GM12864 (cell line): ENCODE data around the gene ARHGAP23.
"Not testable (repeated sequence)": the region's sequence is repeated elsewhere in the genome, so short reads cannot be mapped to it uniquely, and the experiment has no call there.

Source experiments
- DNase-seq: peaks from one replicate; pipeline ENCODE4 v3.0.0-alpha.2; 2011; ENCODE audit warnings: low read depth
- H3K4me3 ChIP-seq: 2 replicates; pipeline ENCODE4 v1.5.1; 2011; ENCODE audit warnings: mild to moderate bottlenecking, low read depth, low read length, control low read depth
- TF ChIP-seq, protein P1 (sequence below): IDR thresholded peaks from 2 replicates; pipeline ENCODE4 v1.5.1; 2011; ENCODE audit warnings: low read depth, mild to moderate bottlenecking, moderate library complexity, low read length, control low read depth, inconsistent platforms; ENCODE audit errors: missing control alignments

Gene ARHGAP23

DNA sequence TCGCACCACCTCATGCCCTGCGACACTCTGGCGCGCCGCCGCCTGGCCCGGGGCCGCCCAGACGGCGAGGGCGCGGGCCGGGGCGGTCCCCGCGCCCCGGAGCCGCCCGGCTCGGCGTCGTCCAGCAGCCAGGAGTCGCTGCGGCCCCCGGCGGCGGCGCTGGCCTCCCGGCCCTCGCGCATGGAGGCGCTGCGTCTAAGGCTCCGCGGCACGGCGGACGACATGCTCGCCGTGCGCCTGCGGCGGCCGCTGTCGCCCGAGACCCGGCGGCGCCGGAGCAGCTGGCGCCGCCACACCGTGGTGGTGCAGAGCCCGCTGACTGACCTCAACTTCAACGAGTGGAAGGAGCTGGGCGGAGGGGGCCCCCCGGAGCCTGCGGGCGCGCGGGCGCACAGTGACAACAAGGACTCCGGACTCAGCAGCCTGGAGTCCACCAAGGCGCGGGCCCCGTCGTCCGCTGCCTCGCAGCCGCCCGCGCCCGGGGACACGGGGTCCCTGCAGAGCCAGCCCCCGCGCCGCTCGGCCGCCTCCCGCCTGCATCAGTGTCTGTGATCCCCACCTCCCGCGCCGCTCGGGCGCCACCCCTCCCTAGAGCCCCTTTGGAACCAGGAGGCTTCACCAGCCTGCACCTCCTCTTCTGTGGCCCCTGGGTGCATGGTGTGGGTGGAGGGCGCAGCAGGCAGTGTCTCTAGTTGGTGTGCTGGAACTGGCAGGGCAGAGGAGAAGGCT is 82.3 kb downstream of the ARHGAP23 start:
- DNase-seq = no peak
- TF ChIP-seq, protein P1, sequence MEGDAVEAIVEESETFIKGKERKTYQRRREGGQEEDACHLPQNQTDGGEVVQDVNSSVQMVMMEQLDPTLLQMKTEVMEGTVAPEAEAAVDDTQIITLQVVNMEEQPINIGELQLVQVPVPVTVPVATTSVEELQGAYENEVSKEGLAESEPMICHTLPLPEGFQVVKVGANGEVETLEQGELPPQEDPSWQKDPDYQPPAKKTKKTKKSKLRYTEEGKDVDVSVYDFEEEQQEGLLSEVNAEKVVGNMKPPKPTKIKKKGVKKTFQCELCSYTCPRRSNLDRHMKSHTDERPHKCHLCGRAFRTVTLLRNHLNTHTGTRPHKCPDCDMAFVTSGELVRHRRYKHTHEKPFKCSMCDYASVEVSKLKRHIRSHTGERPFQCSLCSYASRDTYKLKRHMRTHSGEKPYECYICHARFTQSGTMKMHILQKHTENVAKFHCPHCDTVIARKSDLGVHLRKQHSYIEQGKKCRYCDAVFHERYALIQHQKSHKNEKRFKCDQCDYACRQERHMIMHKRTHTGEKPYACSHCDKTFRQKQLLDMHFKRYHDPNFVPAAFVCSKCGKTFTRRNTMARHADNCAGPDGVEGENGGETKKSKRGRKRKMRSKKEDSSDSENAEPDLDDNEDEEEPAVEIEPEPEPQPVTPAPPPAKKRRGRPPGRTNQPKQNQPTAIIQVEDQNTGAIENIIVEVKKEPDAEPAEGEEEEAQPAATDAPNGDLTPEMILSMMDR = no peak
- no peak overlapping the region for H3K4me3 ChIP-seq

DNA sequence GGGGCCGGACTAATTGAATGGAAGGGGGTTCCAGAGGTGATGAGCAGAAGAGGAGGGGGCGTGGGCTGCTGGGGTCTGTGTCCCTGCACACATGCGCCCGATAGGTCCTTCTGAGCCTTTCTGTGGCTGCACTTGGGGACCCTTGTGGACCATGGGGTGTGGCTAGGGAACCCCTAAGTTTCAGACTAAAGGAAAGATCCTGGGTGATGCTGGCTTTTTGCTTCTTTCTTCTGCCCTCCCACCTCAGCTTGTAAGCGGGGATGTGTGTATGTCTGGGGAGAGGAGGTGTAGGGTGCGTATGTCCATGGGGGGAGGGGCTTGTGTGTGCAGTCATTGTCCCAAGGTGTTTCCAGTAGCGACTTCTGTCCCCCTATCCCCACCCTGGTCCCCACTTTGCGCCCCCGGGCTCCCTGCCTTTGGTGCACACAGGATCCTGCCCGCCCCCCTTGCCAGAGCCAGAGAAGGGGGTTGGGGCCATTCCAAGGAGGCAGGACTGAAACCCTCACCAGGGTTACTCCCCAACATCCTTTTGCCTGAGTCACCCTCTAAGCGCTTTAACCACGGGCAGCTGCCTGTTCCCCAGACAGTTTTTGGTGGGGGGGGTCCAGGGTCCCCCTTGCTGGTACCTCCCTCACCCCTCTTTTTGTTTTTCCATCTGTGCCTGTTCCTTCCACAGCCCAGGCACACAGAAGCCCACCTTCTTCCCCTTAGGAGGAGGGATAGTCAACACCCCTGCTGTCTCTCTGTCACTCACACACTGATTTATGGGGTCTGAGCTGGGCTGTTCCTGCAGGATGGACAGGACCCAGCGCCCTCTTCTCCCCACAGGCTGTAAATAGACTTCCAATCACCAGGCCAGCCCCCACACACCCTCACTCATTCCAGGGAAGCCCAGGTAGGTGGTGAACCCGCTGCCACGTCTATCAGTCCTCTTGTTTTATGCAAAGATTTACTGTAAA is 83.2 kb downstream of the ARHGAP23 start:
- DNase-seq = no peak
- H3K4me3 ChIP-seq = no peak overlapping the region
- TF ChIP-seq, protein P1 = no peak

DNA sequence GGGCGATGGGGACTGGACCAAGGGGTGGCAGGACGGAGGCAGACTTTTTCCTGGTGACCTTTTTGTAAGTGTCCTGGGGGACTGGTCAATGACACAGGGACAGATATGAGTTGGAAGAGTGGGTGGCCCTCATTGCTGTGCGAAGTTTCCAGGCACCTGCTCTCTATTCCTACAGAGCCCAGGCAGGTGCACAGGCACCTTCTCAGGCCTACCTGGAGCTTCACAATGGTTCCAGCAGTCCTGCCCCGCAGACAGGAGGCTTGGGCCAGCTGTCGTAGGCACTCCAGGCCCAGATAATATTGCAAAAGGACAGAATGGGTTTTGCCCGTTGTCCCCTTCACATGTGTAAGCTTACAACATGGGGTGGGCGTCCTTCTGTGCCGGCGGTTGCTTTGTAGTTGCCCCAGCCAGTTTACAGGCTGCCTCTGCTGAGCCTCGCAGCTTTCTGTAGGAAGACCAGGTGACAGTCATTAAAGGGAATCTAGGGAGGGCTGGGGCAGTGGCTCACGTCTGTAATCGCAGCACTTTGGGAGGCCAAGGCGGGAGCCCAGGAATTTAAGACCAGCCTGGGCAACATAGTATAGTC is 84.3 kb downstream of the ARHGAP23 start:
- no peak overlapping the region for H3K4me3 ChIP-seq
- no peak for DNase-seq
- TF ChIP-seq, protein P1 = no peak

DNA sequence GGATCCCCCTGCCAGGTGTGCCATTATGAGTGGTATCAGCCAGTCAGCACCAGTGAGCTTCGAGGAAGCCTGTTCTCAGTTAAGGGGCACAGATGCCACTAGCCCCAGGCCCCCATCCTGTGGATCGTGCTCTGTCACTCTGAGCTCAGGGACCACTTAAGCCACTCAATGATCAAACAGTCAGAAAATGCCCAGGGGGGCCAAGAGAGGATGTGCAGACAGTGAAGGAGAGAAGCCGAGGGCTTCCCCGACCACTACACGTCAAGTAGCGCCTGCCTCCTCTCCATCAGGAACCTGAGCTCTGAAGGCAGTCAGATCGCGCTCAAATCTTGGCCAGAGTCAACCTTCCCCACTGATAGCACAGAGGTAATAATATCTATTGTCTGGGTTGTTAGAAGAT is 98.3 kb downstream of the ARHGAP23 start:
- H3K4me3 ChIP-seq, DNase-seq: not testable (repeated sequence)

DNA sequence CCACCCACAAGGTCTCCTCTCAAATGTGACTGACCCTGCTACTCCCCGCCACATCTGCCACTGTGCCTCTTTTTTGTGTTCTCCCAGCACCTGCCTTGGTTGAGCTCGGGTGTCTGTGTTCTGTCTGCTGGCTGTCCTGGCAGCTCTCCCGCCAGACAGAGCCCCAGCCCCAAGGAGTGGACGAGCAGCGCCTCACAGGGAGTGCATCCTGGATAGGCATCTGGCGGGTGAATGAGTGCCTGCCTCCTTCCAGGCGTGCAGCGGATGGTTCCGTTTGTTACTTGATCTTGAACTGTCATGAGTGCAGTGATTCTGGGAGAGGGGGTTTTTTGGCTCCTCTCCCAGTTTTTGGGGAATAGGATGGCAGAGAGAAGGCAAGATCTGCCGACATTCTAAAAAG is 99.9 kb downstream of the ARHGAP23 start:
- DNase-seq, H3K4me3 ChIP-seq: not testable (repeated sequence)

DNA sequence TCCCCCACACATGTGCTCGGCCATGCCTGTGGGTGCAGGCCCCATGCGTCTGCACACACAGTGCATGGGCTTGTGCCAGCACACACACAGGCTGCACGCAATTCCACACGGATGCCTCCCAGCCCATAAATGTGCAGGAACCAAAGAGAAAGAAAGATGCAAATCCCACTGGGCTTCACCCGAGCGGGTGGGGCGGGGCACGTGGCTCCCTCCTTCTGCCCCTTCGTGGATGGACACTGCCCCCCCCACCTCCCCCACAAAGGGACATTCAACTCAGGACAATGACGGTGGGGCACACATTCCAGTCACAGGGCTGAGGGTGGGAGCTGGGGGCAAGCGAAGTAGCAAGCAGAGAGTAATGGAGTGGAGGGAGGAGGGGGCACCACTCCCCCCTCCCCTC is 102.6 kb downstream of the ARHGAP23 start:
- not testable (repeated sequence) for DNase-seq, H3K4me3 ChIP-seq

DNA sequence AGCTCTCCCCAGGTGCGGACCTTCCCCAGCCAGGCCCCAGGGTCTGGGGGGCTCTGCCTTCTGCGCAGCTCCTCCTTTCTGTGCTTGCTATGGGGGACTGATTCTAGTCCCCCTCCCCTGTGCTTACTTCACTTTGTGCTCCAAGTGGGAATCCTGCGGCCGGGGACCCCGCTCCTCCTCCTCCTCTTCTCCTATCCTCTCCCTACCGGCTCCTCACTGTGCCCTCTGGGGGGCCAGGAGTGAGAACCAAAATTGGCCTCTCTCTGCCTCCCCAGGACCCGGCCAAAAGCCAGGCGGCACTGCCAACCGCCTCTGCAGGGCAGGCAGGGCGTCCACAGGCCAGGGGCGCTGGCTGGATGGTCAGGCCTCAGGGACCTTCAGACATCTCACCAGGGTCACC is 103.5 kb downstream of the ARHGAP23 start:
- DNase-seq, H3K4me3 ChIP-seq: not testable (repeated sequence)

DNA sequence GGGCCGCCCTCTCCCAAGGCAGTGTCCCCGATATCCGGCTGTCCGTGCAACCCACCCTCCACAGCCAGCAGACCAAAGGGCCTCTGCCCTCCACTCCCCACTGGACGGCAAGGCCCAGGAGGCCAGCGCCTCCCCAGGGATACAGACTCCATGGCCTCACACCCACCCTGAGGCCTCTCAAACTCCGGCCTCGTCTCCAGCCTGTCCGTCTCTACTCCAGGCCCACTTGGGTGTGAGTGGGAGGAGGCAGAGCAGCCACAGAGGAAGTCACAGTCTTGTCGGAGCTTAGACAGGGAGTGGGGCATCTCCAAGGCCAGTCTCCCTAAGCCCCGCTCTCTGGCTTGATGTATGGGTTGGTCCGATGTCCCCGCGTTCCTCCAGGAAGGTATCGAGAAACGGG is 104.2 kb downstream of the ARHGAP23 start:
- H3K4me3 ChIP-seq = no peak overlapping the region
- DNase-seq = no peak
- TF ChIP-seq, protein P1 = no peak

DNA sequence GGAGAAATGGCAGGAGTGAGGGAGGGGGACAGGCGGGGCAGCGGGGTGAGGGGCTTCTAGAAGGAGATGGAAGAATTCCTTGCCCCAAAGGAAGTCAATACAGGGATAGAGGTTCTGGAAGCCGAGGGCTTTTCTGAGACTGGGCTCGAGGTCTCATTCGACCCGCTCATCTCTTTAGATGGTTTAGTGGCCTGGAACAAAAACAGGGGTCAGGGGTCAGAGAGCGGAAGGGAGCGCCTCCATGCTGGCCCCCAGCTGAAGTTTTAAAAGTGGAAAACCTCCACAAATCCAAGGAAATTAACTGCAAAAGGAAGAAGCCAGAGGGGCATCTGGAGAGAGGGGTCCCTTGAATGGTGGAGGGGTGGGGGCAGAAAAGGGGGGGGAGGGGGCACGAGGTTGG is 105.0 kb downstream of the ARHGAP23 start:
- H3K4me3 ChIP-seq = no peak overlapping the region
- DNase-seq = no peak
- TF ChIP-seq, protein P1 = no peak
